Erythroblast (primary cell): ENCODE results near the gene OR6C3.

Experiments
- GATA1 ChIP-seq: IDR thresholded peaks from 2 replicates; pipeline ENCODE4 v1.6.1; 2011; ENCODE audit warnings: low read depth, mild to moderate bottlenecking, control low read depth, low read length, moderate library complexity
- POLR2A ChIP-seq: IDR thresholded peaks from 2 replicates; pipeline ENCODE4 v1.6.1; 2011; ENCODE audit warnings: mild to moderate bottlenecking, low read length

- TF ChIP-seq POLR2A (no peak), GATA1 (no peak)
Measured at GRCh38 chr12:55296469-55296868, 34.1 kb upstream of the OR6C3 start, which contains the start of gene OR6C6.
